HG02759 (cell line): Measurements from ENCODE around the gene PACRG.

Source experiments
- ATAC-seq: cut with Tn5 transposase; IDR thresholded peaks from one replicate; pipeline ENCODE4 v1.9.1; 2021; ENCODE audit warnings: mild to moderate bottlenecking, moderate library complexity; ENCODE audit not compliant: unreplicated experiment

The PACRG gene

GRCh38 chr6:163191704-163192537 is 464.1 kb downstream of the PACRG start:
- ATAC-seq: no peak

GRCh38 chr6:163192591-163192990 is 464.8 kb downstream of the PACRG start:
- ATAC-seq: no peak

GRCh38 chr6:163193326-163193725 is 465.6 kb downstream of the PACRG start:
- no peak for ATAC-seq

- ATAC-seq: no peak
These were observed 468.2 kb downstream of the PACRG start for GRCh38 chr6:163195721-163196691.

- no peak for ATAC-seq
These were observed 470.1 kb downstream of the PACRG start for GRCh38 chr6:163197839-163198238.

- ATAC-seq: no peak
These were observed 470.6 kb downstream of the PACRG start for GRCh38 chr6:163198396-163198795.

- no peak for ATAC-seq
These were observed 471.6 kb downstream of the PACRG start for GRCh38 chr6:163199371-163199770.

GRCh38 chr6:163200289-163200688 is 472.5 kb downstream of the PACRG start:
- ATAC-seq: no peak

GRCh38 chr6:163200694-163201093 is 472.9 kb downstream of the PACRG start:
- no peak for ATAC-seq

GRCh38 chr6:163201855-163202254 is 474.1 kb downstream of the PACRG start:
- ATAC-seq: no peak

- ATAC-seq: no peak
These were observed 478.4 kb downstream of the PACRG start for GRCh38 chr6:163206196-163206595.

GRCh38 chr6:163207431-163208383 is 479.9 kb downstream of the PACRG start:
- no peak for ATAC-seq

- no peak for ATAC-seq
These were observed 481.2 kb downstream of the PACRG start for GRCh38 chr6:163209005-163209404.

- no peak for ATAC-seq
These were observed 484.3 kb downstream of the PACRG start for GRCh38 chr6:163212123-163212522.

- no peak for ATAC-seq
These were observed 486.5 kb downstream of the PACRG start for GRCh38 chr6:163214259-163214658.

GRCh38 chr6:163218361-163218894 is 490.7 kb downstream of the PACRG start:
- no peak for ATAC-seq

- no peak for ATAC-seq
These were observed 498.5 kb downstream of the PACRG start for GRCh38 chr6:163226181-163226835.

- no peak for ATAC-seq
These were observed 499.2 kb downstream of the PACRG start for GRCh38 chr6:163226836-163227485.

GRCh38 chr6:163228041-163228440 is 500.3 kb downstream of the PACRG start:
- no peak for ATAC-seq
